IPS DF 19.7 (cell line): ENCODE results near the gene PRR14L.
A peak's percentile ranks its signal among the peaks of the same experiment; 100 is the strongest.
"Not testable (repeated sequence)": the region's sequence is repeated elsewhere in the genome, so short reads cannot be mapped to it uniquely, and the experiment has no call there.

Source experiments
- DNase-seq: peaks from one replicate; pipeline ENCODE4 v3.0.0-alpha.2; 2013; ENCODE audit warnings: low read depth, low spot score

Gene PRR14L

GRCh38 chr22:31749636-31750364 lies at the start of gene PRR14L:
PRR14L (minus strand) TSS chr22:31750132; CDS start chr22:31738860, 11,272 bp downstream.
- DNase-seq: peak; percentile 71

DNA sequence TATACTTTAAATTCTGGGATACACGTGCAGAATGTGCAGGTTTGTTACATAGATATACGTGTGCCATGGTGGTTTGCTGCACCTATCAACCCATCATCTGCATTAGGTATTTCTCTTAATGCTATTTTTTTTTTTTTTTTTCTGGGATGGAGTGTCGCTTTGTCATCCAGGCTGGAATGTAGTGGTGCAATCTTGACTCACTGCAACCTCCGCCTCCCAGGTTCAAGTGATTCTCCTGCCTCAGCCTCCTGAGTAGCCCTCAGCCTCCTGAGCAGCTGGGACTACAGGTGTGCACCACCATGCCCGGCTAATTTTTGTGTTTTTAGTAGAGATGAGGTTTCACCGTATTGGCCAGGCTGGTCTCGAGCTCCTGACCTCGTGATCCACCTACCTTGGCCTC lies 49.4 kb upstream of the PRR14L start:
- not testable (repeated sequence) for DNase-seq

- DNase-seq: no peak
These were observed 40.3 kb upstream of the PRR14L start for GRCh38 chr22:31790240-31790639.

- no peak for DNase-seq
These were observed 39.9 kb upstream of the PRR14L start for GRCh38 chr22:31789803-31790202.

GRCh38 chr22:31776231-31776630 lies 26.3 kb upstream of the PRR14L start:
- DNase-seq: no peak

DNA sequence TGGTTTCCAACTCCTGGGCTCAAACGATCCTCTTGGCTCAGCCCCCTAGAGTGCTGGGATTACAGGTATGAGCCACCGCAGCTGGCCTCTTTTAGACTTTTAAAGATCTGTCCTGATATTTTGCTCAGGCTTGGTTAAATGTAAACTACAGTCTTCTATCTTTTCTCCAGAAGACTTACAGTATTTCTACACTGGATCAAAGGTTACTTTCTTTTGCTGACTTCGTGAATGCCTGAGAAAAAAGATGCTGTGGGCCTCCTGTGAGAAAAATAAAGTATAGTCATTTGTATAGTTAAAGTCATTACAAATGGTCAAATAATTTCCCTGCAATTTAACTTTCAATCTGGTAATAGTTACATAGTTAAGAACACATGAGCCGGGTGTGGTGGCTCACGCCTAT lies 23.5 kb upstream of the PRR14L start:
- no peak for DNase-seq

- no peak for DNase-seq
These were observed 18.6 kb upstream of the PRR14L start for GRCh38 chr22:31768422-31769059.

- no peak for DNase-seq
These were observed 14.9 kb upstream of the PRR14L start for GRCh38 chr22:31764785-31765184.

- not testable (repeated sequence) for DNase-seq
These were observed 8.9 kb upstream of the PRR14L start for GRCh38 chr22:31758860-31759259.

- no peak for DNase-seq
These were observed 7.3 kb upstream of the PRR14L start for GRCh38 chr22:31757265-31757664.

GRCh38 chr22:31754813-31755212 lies 4.9 kb upstream of the PRR14L start:
- no peak for DNase-seq

DNA sequence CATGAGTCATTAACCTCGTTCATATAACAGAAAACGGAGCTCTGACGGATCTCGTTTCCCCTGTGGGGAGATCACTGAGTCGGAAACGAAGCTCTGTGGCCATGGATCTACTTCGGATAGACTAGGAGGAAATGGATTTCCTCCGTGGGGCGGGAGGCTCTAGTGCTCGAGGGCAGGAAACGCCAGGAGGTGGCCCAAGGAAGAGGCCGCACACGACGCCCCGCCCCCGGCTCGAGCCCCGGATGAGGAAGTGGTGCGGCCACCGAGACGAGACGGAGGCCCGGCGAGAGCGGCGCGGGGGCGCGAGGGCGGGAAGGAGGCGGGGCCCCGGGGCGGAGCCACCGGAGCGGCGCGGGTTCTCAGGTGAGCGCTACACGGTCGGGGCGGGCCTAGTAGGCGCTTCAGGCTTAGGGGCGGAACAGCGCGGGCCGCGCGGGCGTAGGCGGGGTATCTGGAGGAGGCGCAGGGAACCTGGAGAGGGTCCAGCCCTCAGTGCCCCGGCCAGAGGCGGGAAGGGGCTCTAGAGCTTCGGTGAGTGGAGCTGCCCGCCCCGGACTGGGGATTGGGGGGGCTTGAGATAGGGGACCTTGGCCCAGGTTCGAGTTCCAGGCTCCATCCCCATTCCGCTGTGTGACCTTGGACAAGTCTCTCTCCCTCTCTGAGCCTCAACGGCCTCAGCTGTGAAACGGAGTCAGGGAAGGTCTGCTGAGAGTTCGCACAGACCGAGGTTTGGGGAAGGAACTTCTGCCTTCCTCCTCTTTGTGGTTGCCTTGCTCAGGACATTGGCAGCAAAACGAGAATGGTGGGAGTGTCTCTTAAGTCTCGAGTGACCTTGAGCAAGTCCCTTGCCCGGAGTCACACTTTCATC lies 3.9 kb upstream of the PRR14L start, which contains the start of gene DEPDC5:
Gene DEPDC5, plus strand, starts transcription at position 386 of the 868 bp plus-strand sequence. CDS start 903 bp downstream, outside the sequence.
- DNase-seq: peak; percentile 42

DNA sequence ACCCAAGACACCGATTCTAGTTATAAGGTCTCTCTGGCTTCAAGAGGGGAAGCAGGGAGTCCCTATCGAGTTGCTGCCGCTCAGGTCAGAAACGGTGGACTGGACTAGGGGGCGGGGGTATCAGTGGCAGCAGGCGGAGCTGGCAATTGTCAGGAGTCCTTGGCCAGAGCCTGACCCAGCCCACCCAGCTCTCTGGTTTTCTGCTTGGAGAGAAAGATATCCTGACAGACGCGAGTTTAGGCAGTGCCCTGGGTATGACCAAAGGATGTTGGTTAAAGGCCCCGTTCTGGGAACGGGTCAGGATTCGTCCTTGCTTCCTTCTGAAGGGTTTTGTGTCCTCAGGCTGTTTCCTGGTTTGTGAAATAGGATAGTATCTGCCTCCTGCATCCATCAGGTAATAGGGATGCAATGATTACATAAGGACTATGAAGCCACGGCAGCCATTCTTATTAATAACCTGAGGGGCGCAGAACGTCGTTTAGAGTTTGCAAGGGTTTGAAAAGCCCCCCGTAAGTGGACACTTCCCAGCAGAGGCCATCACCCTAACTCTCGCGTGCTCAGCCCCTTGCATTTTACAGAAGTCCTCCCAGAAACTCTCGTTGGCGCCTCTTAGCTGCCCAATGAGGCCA lies 3.2 kb upstream of the PRR14L start:
- peak; percentile 67 for DNase-seq

DNA sequence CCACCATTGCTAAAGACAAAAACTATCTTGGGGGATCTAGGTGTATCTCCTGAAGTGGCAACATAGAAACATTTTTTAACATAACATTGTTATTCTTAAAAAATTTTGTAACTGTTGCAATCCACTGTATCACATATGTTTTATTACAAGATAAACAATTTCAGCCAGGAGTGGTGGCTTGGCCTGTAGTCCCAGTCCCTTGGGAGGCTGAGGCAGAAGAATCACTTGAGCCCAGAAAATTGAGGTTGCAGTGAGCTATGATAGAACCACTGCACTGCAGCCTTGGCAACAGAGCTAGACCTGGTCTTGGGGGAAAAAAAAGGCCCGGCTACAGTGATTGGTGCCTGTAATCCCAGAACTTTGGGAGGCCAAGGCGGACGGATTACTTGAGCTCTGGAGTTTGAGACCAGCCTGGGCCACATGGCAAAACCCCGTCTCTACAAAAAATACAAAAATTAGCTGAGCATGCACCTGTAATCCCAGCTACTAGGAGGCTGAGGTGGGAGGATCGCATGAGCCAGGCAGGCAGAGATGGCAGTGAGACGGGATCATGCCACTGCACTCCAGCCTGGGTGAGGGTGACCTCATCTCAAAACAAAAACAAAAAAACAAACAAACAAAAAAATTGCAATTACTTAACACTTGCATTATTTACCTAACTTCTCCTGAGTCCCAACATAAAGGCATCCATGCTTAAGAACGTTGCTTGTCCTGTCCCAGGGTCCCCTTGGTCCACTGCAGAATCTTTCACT lies 2.3 kb upstream of the PRR14L start:
- no peak for DNase-seq

DNA sequence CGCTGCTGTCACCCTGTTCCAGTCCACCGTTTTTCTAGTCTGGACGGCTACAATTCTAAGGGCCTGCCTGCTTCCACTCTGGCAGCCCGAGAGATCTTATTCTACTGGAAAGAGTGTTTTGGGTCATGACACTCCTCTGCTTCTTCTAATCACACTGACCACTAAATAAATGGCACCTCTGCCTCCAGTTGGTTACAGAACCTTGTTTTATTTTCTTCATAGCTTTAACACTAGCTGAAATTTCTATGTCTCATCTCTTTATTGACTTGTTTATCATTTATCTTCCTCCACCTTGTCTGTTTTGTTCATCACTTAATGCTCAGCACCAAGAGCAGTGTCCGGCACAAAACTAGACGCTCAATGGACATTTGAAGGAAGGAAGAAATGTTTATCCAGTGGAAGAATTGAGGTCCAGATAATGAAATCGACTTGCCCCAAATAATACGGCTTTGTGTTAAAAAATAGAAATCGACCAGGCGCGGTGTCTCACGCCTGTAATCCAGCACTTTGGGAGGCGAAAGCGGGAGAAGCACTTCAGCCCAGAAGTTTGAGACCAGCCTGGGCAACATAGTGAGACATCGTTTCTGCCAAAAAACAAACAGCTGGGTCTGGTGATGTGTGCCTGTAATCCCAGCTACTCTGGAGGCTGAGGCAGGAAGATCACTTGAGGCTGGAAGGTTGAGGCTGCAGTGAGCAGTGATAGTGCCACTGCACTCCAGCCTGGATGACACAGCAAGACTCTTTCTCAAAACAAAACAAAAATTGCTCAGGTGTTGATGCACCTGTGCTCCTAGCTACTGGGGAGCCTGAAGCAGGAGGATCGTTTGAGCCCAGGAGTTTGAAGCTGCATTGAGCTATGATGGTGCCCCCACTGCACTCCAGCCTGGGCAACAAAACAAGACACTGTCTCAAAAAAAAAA lies 693 bp upstream of the PRR14L start:
- DNase-seq: no peak

DNA sequence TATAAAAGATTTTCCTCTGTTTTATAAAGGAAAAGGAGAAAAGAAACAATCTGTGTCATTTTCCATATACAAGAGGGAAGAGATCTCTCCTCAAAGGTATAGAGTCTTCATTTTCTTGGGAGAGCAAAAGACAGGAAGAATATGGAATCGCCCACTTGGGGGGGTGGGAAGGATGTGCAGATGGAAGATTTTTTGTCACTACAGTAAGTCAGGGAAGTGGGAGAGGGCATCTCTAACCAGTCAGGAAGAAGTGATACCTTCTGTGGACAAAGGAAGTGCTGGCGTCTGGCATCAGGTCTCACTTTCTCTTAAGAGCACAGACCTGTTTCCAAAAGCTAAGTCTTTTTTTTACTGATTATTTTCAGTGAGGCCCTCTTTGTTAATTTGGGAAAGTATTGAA lies 1.4 kb downstream of the PRR14L start:
- no peak for DNase-seq

- DNase-seq: no peak
These were observed 2.5 kb downstream of the PRR14L start for GRCh38 chr22:31747441-31747840.

DNA sequence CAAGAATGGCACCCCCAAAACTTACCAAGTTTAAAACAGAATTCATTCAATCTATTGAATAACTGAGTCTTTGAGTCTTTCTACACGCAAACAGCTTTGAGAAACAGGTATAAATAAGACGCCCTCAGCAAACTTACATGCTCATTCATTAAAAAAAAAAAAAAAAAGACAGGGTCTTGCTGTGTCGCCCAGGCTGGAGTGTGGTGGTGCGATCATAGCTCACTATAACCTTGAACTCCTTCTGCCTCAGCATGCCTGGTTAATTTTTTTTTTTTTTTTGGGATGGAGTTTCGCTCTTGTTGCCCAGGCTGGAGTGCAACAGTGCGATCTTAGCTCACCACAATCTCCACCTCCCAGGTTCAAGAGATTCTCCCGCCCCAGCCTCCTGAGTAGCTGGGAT lies 6.1 kb downstream of the PRR14L start:
- no peak for DNase-seq

DNA sequence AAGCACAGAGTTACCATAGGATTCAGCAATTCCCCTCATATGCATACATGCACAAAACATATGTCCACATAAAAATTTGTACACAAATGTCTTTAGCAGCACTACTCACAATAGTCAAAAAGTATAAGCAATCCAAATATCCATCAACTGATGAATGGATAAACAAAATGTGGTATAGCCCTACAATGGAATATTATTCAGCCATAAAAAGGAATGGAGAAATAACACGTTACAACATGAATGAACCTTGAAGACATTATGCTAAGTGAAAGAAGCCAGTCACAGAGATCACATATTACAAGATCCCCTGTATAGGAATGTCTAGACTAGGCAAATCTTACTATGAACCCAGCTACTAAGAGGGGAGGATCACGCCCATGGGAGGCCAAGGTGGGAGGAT lies 7.2 kb downstream of the PRR14L start:
- no peak for DNase-seq

- DNase-seq: no peak
These were observed 7.8 kb downstream of the PRR14L start for GRCh38 chr22:31742115-31742514.
